Activated T-helper 9 cell treated with anti-CD3 and anti-CD28 coated beads, Interleukin-2, amount 50 U/mL, for 16 hours (primary cell): ENCODE data around the gene TUT7.

Experiments used
- DNase-seq: peaks from one replicate; pipeline ENCODE4 v3.0.0-alpha.2; 2020; ENCODE audit warnings: low read depth

The TUT7 gene

DNA sequence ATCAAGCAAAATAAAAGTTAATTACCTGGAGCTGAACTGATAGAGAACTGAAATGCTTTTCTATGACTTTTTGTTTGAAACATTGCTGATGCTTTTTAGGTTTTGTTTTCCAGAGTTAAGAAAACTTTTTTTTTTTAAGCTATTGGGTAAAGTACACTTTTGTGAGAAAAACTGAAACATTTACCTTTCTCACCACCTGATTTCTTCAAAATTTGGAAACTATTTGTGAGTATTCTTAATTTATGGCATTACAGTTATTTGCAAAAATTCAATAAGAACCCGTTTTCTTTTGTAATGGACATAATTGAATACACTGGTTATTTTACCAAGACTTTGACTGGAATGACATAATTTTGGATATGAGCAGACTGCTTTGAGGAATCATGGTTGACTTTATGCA is 101.3 kb downstream of the TUT7 start:
- no peak for DNase-seq

DNA sequence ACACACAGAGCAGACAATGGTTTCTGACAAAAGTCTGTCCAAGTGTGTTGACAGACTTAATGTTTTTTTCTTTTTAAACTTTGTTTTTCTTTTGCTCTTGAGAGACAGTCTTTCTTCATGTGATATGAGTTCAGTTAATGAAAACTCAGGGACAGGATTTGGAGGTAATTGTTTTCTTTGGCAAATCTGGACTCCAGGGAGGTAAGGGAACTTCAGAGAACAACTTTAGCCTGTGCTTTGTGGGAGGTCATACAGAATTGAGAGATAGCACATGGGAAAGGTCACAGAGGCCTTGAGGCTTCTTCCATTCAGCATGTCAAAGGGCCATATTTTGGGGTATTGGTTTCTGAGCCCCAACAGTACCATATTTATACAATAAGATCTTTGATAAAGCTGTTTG is 104.1 kb downstream of the TUT7 start:
- DNase-seq = no peak

DNA sequence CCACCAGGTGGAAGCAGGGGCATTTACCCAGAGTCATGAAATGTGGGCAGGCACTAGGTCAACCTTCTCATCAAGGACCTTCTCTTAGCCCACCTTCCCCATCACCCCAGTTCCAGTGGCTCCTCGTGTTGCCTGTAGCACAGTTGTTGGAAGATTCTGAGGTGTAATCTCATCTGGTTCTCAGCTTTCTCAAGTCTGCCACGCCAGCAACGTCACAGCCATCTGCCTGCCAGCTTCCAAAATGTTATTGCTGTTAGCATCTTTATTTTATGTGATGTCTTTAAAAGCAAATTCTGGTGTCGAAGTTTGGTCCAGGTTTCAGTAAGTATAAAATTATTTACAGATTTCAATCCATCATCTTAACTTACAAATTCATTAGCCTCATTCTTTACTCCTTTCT is 105.5 kb downstream of the TUT7 start:
- DNase-seq = no peak

DNA sequence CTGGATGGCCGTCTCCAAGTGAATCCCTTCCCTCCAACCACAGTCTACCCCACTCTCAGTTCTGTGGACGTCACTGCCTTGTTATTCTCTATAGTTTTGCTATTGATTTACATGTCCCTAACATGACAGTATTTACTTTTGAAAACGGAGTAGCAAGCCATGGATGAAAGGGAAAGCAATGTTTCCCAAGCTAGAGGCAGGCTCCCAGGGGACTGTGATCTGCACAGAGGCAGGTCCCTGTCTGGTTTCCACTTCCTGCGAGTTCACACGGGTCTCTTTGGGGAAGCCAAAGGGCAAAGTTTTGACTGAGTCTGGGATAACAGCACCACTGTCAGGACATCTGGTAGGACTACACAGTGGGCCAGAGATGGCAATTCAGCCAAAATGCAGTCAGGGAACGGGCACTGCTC is 107.5 kb downstream of the TUT7 start:
- DNase-seq = no peak

DNA sequence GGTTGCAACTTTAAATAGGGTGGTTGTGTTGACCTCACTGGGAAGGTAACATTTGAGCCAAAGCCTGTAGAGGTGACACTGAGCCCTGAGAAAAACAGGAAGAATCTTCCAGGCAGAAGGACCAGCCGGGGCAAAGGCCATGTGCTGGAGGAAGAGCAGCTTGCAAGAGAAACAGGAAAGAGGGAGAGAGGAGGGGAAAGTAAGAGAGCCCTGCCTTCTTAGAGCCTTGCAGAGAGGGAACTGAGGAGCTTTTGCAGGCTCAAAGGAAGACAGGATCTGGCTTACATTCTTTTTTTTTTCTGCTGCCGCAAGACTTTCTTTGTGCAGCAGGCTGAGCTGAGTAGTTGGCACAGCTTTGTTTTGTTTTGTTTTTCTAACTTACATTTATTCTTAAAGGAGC is 112.1 kb downstream of the TUT7 start:
- DNase-seq = no peak

DNA sequence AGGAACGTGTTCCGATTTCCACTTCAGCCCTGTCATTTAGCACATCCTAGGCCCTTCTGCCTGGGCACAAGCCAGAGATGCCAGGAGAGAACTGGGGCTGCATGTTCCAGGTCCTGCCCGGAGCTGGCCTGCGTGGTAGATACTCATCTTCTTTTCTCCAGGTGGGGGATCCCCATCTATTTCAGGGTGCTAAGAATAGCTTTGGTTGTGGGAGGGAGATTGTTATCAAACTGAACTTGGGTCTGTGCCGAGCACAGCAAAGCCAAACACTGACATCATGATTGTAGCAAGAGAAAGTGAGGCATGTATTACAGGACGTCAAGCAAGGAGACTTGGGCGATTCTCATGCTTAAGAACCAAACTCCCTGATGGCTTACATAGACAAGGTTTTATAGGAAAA is 113.0 kb downstream of the TUT7 start:
- DNase-seq = no peak

DNA sequence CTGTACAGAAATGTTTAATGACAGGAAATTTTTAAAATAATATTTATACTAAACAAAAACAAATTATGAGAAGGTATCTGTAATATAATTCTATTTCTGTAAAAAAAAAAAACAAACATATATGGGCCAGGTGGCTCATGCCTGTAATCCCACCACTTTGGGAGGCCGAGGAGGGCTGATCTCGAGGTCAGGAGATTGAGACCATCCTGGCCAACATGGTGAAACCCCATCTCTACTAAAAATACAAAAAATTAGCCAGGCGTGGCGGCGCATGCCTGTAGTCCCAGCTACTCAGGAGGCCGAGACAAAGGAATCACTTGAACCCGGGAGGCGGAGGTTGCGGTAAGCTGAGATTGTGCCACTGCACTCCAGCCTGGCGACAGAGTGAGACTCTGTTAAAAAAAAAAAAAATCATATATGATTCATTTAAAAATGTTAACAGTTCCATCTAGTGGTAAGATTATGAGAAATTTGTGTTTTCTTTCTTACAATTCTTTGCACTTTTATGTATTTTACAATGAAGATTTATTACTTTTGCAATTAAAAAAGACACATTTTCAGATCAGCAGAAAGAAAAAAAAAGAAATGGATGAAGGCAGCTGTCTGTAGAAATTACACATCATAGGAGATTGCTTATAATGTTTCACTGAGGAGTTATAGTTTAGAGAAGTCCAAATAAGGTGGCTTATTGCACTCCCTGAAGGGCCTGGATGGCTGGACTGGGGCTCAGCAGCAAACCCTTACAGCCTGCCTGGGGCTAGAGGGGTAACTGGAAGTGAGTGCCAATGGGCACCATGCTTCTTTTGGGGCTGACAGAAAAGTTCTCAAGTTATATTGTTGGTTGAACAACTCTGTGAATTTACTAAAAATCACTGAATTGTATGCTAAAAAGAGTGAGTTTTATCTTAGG is 115.1 kb downstream of the TUT7 start:
- DNase-seq = no peak
